ENCODE data around the gene SDF2L1.
A peak's percentile ranks its signal among the peaks of the same experiment; 100 is the strongest.
"Not testable (repeated sequence)": the region's sequence is repeated elsewhere in the genome, so short reads cannot be mapped to it uniquely, and the experiment has no call there.

SDF2L1 gene

DNA sequence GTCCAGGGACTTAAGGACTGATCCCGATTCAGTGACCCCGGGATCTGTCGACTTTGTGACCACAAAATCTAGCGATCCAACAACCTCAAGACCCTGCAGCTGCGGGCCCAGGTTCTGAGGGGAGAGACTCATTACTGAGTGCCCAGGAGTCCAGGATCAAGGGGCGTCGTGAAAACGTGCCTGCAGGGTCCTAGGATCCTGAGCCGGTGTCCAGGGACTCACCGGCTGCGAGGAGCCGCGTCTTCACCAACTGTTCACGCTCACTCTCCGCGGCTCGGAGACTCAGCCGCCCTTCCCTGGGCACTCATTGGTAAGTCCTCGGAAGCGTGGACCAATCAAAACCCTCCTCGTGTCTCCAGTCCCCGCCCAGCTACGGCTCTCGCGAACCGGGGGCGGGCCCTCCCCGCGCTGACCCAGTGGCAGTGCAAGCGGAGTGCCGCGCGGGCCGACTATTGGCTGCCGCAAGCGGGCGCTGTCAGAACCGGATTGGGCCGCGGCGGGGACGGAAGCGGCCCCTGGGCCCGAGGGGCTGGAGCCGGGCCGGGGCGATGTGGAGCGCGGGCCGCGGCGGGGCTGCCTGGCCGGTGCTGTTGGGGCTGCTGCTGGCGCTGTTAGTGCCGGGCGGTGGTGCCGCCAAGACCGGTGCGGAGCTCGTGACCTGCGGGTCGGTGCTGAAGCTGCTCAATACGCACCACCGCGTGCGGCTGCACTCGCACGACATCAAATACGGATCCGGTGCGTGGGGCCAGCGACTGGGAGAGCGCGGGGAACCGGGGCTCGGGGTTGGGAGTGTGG lies at the start of gene SDF2L1:
Gene SDF2L1, plus strand, starts transcription at position 514 of the 795 bp plus-strand sequence. Its CDS starts 35 bp downstream, at position 549.
- peak; percentile 96 to 98 (median 97) for DNase-seq (ENCODE audit: low read depth in 3 of 3)

GRCh38 chr22:21592422-21592821 lies 49.7 kb upstream of the SDF2L1 start:
- no peak for DNase-seq (ENCODE audit: low read depth in 3 of 3)

- DNase-seq (ENCODE audit: low read depth in 3 of 3): no peak
These were observed 48.5 kb upstream of the SDF2L1 start for GRCh38 chr22:21593406-21594232.

- DNase-seq (ENCODE audit: low read depth in 3 of 3): no peak
These were observed 47.1 kb upstream of the SDF2L1 start for GRCh38 chr22:21594865-21595452.

DNA sequence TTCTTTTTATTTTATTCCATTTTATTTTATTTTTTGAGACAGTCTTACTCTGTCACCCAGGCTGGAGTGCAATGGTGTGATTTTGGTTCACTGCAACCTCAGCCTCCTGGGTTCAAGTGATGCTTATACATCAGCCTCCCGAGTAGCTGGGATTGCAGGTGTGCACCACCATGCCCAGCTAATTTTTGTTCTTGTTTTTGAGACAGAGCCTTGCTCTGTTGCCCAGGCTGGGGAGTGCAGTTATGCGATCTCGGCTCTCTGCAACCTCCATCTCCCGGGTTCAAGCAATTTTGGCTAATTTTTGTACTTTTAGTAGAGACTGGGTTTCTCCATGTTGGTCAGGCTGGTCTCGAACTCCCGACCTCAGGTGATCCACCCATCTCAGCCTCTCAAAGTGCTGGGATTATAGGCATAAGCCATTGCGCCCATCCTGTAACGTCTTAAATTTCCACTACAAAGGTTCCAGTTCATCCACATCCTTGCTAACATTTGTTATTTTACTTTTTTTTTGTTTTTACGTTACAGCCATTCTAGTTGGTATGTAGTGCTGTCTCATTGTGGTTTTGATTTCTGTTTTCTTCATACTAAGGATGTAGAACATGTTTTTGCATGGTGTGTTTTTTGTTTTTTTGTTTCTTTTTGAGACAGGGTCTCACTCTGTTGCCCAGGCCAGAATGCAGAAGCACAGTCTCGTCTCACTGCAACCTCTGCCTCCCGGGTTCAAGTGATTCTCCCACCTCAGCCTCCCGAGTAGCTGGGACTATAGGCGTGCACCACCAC lies 45.6 kb upstream of the SDF2L1 start:
- DNase-seq (ENCODE audit: low read depth in 3 of 3): not testable (repeated sequence)

DNA sequence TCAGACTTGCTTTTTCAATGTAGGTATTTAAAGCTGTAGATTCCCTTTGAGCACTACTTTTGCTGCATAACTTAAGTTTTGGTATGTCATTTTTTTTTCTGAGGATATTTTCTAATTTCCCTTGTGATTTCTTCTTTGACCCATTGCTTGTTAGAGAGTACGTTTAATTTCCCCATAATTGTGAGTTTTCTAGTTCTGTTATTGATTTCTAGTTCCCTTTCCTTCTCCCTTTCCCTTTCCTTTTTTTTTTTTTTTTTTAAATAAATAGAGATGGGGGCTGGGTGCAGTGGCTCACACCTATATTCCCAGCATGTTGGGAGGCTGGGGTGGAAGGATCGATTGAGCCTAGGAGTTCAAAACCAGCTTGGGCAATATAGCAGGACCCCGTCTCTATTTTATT lies 43.8 kb upstream of the SDF2L1 start:
- no peak for DNase-seq (ENCODE audit: low read depth in 3 of 3)

DNA sequence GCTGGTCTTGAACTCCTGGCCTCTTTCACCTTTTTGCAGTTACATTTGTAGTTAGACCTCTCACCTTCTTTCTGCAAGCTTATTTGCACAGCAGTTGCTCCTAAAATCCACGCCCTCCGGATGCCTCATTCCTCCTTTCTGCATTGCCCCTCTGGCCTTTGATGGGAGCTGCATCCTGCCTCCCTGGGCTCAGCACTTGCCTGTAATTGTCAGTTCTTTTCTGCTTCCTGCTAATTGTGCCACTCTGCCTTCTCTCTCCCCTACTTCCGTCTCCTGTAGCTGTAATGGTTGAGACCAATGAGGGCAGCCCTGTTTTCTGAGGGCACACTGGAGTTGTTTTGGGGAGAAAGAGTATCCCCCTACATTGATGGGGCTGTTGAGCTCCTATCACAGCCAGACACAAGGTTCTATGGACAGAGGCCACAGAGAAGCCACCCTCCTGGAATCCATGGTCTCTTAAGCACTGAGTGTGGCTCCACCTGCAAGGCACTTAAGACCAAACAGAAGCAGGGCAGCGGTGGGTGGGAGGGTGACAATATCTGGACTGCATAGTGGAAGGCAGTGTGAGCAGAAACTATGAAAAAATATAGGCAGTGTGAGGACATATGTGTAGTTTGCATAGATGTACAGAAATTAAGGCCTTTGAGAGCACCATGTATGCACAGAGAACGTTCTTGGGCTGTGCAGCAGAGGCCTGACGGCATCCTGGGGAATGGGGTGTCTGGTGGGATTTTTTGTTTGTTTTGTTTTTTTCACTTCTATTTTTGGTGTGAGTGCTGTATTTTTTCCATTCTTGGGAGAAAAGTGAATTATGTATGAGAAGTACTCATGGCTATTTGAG lies 42.8 kb upstream of the SDF2L1 start:
- DNase-seq (ENCODE audit: low read depth in 3 of 3): no peak

- no peak for DNase-seq (ENCODE audit: low read depth in 3 of 3)
These were observed 39.5 kb upstream of the SDF2L1 start for GRCh38 chr22:21602579-21602978.

DNA sequence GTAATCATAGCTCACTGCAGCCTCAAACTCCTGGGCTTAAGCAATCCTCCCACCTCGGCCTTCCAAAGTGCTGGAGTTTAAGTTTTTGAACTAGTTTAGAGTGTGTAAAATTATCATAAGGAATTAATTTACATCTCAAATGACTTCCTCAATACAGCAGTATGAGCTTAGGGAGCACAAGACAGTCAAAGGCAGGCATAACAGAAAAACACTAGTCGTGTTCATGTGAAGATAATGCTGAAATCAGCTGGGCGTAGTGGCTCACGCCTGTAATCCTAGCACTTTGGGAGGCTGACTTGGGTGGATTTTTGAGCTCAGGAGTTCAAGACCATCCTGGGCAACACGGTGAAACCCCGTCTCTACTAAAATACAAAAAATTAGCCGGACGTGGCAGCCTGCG lies 38.1 kb upstream of the SDF2L1 start:
- no peak for DNase-seq (ENCODE audit: low read depth in 3 of 3)

GRCh38 chr22:21605887-21606564 lies 36.1 kb upstream of the SDF2L1 start:
- DNase-seq (ENCODE audit: low read depth in 3 of 3): no peak

DNA sequence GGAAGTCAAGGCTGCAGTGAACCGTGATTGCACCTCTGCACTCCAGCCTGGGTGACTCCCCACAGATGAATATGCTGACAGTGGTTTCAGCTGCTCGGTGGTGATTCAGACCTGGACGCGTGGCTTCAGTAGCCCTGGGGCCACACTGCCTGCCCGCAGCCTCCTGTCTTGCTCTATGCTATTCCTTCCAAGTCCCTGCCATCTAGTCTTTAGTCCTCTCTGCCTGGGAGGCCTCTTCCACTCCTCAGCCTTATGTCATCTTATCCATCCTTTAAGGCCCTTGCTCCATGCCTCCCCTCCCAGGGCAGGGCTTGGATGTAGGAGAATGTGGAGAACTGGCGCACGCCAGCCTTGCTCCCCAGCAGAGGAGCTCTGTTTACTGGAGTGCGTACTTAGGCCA lies 35.3 kb upstream of the SDF2L1 start:
- DNase-seq (ENCODE audit: low read depth in 3 of 3): no peak

GRCh38 chr22:21609556-21610157 lies 32.4 kb upstream of the SDF2L1 start:
- DNase-seq (ENCODE audit: low read depth in 3 of 3): not testable (repeated sequence)

DNA sequence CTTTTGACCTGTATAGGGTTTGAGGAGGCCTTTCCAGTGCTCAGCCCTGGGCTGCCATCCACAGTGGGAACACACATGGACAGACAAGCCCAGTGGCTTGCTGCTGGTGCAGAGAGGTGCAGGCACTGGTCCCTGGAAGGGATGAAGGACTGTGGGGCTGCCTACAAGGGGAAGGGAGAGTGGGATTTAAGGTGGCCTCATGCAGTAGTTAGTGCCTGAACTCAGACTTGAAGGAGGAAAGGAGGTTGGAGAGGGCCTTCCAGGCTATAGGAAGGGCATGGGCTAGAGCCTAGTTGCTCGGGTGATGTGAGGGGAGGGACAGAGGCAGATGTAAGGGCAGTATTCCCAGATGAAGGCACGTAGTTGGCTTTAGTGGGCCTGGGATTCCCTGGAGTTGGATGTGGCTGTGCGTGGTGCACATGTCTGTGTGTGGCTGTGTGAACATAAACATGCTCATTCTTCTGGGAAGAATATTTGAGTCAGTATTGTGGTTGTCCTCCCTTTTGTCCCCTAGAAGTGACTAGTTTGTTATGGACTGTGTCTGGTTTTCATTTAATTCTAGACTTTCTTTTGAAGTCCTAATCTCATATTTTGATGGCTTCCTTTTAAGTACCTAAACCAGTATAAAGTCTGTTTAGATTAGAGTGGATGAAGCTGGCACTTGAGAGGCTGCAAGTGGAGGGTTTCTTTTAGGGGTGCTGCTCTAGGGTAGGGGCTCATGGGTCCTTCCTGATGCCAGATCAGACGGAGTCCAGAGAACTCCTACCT lies 30.7 kb upstream of the SDF2L1 start:
- DNase-seq (ENCODE audit: low read depth in 3 of 3): no peak

- DNase-seq (ENCODE audit: low read depth in 3 of 3): no peak
These were observed 29.2 kb upstream of the SDF2L1 start for GRCh38 chr22:21612858-21613257.

- DNase-seq (ENCODE audit: low read depth in 3 of 3): no peak
These were observed 28.4 kb upstream of the SDF2L1 start for GRCh38 chr22:21613553-21614233.

- no peak for DNase-seq (ENCODE audit: low read depth in 3 of 3)
These were observed 26.4 kb upstream of the SDF2L1 start for GRCh38 chr22:21615731-21616130.

DNA sequence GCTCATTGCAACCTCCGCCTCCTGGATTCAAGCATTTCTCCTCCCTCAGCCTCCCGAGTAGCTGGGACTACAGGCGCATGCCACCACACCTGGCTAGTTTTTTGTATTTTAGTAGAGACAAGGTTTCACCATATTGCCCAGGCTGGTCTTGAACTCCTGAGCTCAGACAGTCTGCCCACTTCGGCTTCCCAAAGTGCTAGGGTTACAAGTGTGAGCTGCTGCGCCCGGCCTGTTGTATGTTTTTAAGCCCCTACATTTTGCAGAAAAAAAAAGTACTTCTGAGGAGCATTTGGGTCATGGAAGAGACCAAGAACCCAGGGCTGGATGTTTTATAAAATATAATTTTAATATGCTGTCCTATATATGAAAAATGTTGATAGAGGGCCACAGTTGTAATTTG lies 24.8 kb upstream of the SDF2L1 start:
- DNase-seq (ENCODE audit: low read depth in 3 of 3): not testable (repeated sequence)

DNA sequence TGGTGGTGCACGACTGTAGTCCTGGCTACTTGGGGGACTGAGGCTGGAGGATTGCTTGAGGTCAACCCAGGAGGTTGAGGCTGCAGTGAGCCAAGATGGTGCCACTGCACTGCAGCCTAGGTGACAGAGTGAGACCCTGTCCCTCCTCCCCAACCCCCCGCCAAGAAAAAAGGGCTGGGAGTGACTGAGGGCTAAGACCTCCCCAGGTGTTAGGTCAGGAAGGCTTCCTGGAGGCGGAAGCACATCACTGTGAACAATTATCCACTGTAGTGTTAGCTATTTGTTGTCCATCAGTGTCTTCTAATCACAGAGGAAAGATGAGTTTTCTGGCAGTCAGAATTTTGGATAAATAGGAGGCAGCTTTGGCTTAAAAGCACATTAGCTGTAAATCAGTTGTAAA lies 21.1 kb upstream of the SDF2L1 start:
- DNase-seq (ENCODE audit: low read depth in 3 of 3): no peak

Measured in stimulated activated CD4-positive, alpha-beta T cell treated with anti-CD3 and anti-CD28 coated beads, TNF-alpha, amount 100 ng/mL, for 24 hours (primary cell).